ENCODE results near the gene IL1RAPL1.

GRCh38 chrX:28581522-28581921, 5.7 kb upstream of the IL1RAPL1 start:
- TF ChIP-seq POLR2AphosphoS5 (IDR thresholded peaks at IDR 0.05; ENCODE audit: low read depth) (no peak), EZH2 (IDR thresholded peaks at IDR 0.05; ENCODE audit: low read depth, unreplicated experiment) (no peak), ETS1 (IDR thresholded peaks at IDR 0.05) (no peak), CTCF (conservative IDR thresholded peaks at IDR 0.05; ENCODE audit: low read depth in 2 of 2) (no peak), EZH2phosphoT487 (IDR thresholded peaks at IDR 0.05; ENCODE audit: unreplicated experiment) (no peak), REST (IDR thresholded peaks at IDR 0.05; ENCODE audit: unreplicated experiment) (no peak), STAT1 (IDR thresholded peaks at IDR 0.05; ENCODE audit: unreplicated experiment) (no peak), CREB1 (CRISPR knock-in tag; IDR thresholded peaks at IDR 0.05; ENCODE audit: low read depth) (no peak), JUNB (IDR thresholded peaks at IDR 0.05; ENCODE audit: unreplicated experiment) (no peak), NANOG (IDR thresholded peaks at IDR 0.05; ENCODE audit: borderline replicate concordance) (no peak), ZNF331 (CRISPR knock-in tag; IDR thresholded peaks at IDR 0.05; ENCODE audit: low read depth) (no peak), ZNF114 (CRISPR knock-in tag; IDR thresholded peaks at IDR 0.05) (no peak), ZNF462 (CRISPR knock-in tag; IDR thresholded peaks at IDR 0.05) (no peak)

Measured in GM23338 (cell line).